Hepatocyte (in vitro differentiated cells): Measurements from ENCODE around the gene NDFIP2.

Experiments
- CTCF ChIP-seq: fragments of 200-600 bp; sonication (generic); IDR thresholded peaks from 2 replicates; pipeline ENCODE4 v1.5.1; 2016; ENCODE audit warnings: antibody characterized with exemption, mild to moderate bottlenecking; ENCODE audit not compliant: poor library complexity
- EZH2 ChIP-seq: fragments of 200-600 bp; sonication (generic); IDR thresholded peaks from 2 replicates; pipeline ENCODE4 v1.6.1; 2016; ENCODE audit warnings: antibody characterized with exemption, mild to moderate bottlenecking, borderline replicate concordance

- no peak for TF ChIP-seq EZH2
- no peak for TF ChIP-seq CTCF
These were observed 51.6 kb downstream of the NDFIP2 start for GRCh38 chr13:79532576-79532975.
